Skeletal muscle satellite cell (primary cell): ENCODE results near the gene N4BP2L2. TPM values are rescaled to one million over a fixed set of nuclear protein-coding genes. Genes with fewer than 3 reads are reported as not detected.
"Not testable (repeated sequence)": the region's sequence is repeated elsewhere in the genome, so short reads cannot be mapped to it uniquely, and the experiment has no call there.

Experiments
- H3K27me3 ChIP-seq: 2 replicates; pipeline ENCODE4 v1.7.0; 2013; ENCODE audit warnings: low read length; ENCODE audit not compliant: control insufficient read depth, insufficient read depth
- H3K36me3 ChIP-seq: 2 replicates; pipeline ENCODE4 v1.7.0; 2013; ENCODE audit warnings: mild to moderate bottlenecking, control low read depth, low read length; ENCODE audit not compliant: insufficient read depth
- H3K4me1 ChIP-seq: 2 replicates; pipeline ENCODE4 v1.7.0; 2013; ENCODE audit warnings: low read length; ENCODE audit not compliant: control insufficient read depth, insufficient read depth
- H3K4me2 ChIP-seq: 2 replicates; pipeline ENCODE4 v1.7.0; 2013; ENCODE audit warnings: mild to moderate bottlenecking, low read length
- H3K4me3 ChIP-seq: 2 replicates; pipeline ENCODE4 v1.7.0; 2013; ENCODE audit warnings: low read length
- H3K9ac ChIP-seq: 2 replicates; pipeline ENCODE4 v1.7.0; 2013; ENCODE audit warnings: mild to moderate bottlenecking, low read depth, low read length, moderate library complexity
- H3K9me3 ChIP-seq: replicated peaks from 2 replicates; pipeline ENCODE4 v1.7.0; 2013; ENCODE audit warnings: mild to moderate bottlenecking, control low read depth, low read length
- total RNA-seq: library from RNA; depleted of rRNA; stranded (reverse); fragments of >200 nt; gene quantifications from 2 replicates; pipeline ENCODE4 v1.2.3, GENCODE V29; 2012; rRNA removed

Gene N4BP2L2
- 55.3 and 65.9 TPM in 2 replicates for total RNA-seq

- H3K4me3 ChIP-seq: peak within 1 kb of the TSS; percentile 92
- H3K9ac ChIP-seq: peak within 1 kb of the TSS; percentile 97
- no peaks in the 10 kb centered on the region for H3K9me3 ChIP-seq
- H3K36me3 ChIP-seq: peaks cover 25% of the 10 kb centered on the region
- no peaks in the 10 kb centered on the region for H3K27me3 ChIP-seq
- peak within 1 kb of the TSS; percentile 78 for H3K4me2 ChIP-seq
- H3K4me1 ChIP-seq: peaks cover 11% of the 10 kb centered on the region
Observed at GRCh38 chr13:32538621-32539246, at the start of gene N4BP2L2. Gene N4BP2L2 (minus strand): TSS chr13:32538795. CDS start chr13:32537027, 1,768 bp downstream.

DNA sequence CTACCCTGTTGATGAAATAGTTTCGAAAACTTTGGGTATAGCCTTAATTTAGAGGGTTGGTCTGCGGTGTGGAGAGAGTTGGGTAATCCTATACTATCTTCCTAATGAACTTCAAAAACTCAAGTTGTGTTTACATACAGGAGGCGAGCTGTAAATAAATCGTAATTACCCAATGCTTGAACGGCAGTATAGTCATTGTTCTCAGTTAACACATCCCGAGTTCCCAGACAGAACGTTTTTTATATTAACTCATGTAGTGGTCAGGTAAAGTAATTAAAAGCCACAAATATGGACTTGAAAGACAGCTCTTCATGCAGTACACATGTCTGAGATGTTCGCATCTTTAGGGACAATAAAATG is 49.2 kb upstream of the N4BP2L2 start:
- H3K4me3 ChIP-seq: peak overlapping the region; percentile 95
- no peaks in the 10 kb centered on the region for H3K9me3 ChIP-seq
- H3K4me2 ChIP-seq: peak overlapping the region; percentile 80
- peak overlapping the region; percentile 85 for H3K9ac ChIP-seq
- no peaks in the 10 kb centered on the region for H3K27me3 ChIP-seq
- H3K4me1 ChIP-seq: peaks cover 27% of the 10 kb centered on the region
- H3K36me3 ChIP-seq: no peaks in the 10 kb centered on the region

DNA sequence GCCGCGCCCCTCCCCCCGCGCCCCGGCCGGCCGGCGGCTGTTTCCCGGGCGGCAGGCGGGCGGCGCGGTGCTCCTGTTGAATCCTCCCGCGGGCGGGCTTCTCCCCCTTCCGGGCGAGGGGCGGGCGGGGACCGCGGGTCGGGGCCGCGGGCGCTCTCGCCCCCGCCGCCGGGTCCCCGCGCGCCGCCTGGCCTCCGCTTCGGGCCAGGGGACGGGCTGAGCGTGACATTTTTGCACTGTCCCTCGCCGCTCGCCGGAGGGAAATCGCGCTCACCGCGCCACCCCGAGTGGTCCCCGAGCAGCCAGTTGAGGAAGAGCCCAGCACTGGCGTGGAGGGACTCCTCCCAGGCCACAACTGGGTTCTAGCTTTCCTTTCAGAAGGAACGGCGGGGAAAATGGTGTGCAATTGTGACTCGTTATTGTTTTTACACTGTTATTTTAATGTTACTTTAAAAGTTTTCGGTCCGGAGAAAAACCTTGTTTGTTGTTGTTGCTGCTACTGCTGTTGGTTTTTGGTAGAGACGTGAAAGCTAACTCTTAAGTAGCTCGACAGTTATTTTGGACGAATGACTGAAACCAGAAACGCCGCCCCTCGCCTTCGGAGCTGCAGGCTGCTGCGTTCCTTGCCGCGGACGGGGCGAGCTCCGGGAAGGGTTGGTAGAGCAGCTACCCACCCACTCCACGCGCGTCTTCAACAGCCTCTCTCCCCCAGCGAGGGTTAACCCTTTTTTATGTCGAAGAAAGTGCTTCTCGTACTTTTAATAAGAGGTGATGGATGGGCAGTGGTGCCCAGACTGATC is 48.6 kb upstream of the N4BP2L2 start:
- H3K27me3 ChIP-seq: no peaks in the 10 kb centered on the region
- H3K9me3 ChIP-seq: no peaks in the 10 kb centered on the region
- H3K36me3 ChIP-seq: no peaks in the 10 kb centered on the region
- peaks cover 27% of the 10 kb centered on the region for H3K4me1 ChIP-seq
- H3K9ac ChIP-seq: peak overlapping the region; percentile 85
- peak overlapping the region; percentile 80 for H3K4me2 ChIP-seq
- H3K4me3 ChIP-seq: peak overlapping the region; percentile 95

GRCh38 chr13:32586080-32586900 is 47.7 kb upstream of the N4BP2L2 start, which contains the start of gene PDS5B:
Gene PDS5B (plus strand): TSS chr13:32586452. CDS start chr13:32648773, 62,321 bp downstream.
- Histone ChIP-seq H3K4me3 (peak within 1 kb of the TSS; percentile 95), H3K9me3 (no peaks in the 10 kb centered on the region), H3K27me3 (no peaks in the 10 kb centered on the region), H3K4me2 (peak within 1 kb of the TSS; percentile 88), H3K9ac (peak within 1 kb of the TSS; percentile 85), H3K36me3 (no peaks in the 10 kb centered on the region), H3K4me1 (peaks cover 27% of the 10 kb centered on the region)

- peak overlapping the region; percentile 79 for H3K9ac ChIP-seq
- H3K9me3 ChIP-seq: no peaks in the 10 kb centered on the region
- H3K27me3 ChIP-seq: no peaks in the 10 kb centered on the region
- peak overlapping the region; percentile 75 for H3K4me3 ChIP-seq
- H3K4me2 ChIP-seq: peak overlapping the region; percentile 88
- H3K4me1 ChIP-seq: peaks cover 27% of the 10 kb centered on the region
- no peaks in the 10 kb centered on the region for H3K36me3 ChIP-seq
Observed at GRCh38 chr13:32585550-32586079, 47.0 kb upstream of the N4BP2L2 start.

GRCh38 chr13:32582991-32583390 is 44.4 kb upstream of the N4BP2L2 start:
- Histone ChIP-seq H3K9ac (no peak overlapping the region), H3K36me3 (no peaks in the 10 kb centered on the region), H3K4me2 (no peak overlapping the region), H3K4me1 (peaks cover 7% of the 10 kb centered on the region), H3K9me3 (no peaks in the 10 kb centered on the region), H3K27me3 (no peaks in the 10 kb centered on the region), H3K4me3 (no peak overlapping the region)

DNA sequence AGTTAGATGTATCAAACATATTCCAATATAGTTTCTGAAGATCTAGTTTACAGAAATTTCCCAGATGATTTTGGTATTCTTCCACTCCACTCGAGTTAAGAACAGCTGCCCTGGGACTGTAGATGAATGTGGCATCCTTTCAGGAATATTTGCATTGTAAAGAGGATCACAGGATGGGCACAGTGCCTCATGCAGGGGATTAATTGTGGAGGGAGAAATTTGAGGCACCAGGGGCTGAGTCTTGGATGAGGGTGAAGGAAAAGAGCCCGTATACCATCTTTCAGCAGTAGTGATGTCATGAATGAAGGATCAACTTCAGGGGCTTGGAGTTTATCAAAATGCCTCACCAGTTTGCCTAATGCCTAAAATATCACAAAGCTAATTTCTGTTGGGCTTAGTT is 43.7 kb upstream of the N4BP2L2 start:
- Histone ChIP-seq H3K4me2 (no peak overlapping the region), H3K27me3 (no peaks in the 10 kb centered on the region), H3K4me3 (no peak overlapping the region), H3K4me1 (peaks cover 7% of the 10 kb centered on the region), H3K9me3 (no peaks in the 10 kb centered on the region), H3K36me3 (no peaks in the 10 kb centered on the region), H3K9ac (no peak overlapping the region)

- Histone ChIP-seq H3K27me3 (no peaks in the 10 kb centered on the region), H3K9me3 (no peaks in the 10 kb centered on the region), H3K36me3 (no peaks in the 10 kb centered on the region), H3K9ac (no peak overlapping the region), H3K4me2 (no peak overlapping the region), H3K4me1 (peaks cover 7% of the 10 kb centered on the region), H3K4me3 (no peak overlapping the region)
Observed at GRCh38 chr13:32581177-32581786, 42.7 kb upstream of the N4BP2L2 start.

- Histone ChIP-seq H3K4me2 (no peak overlapping the region), H3K9ac (no peak overlapping the region), H3K9me3 (no peaks in the 10 kb centered on the region), H3K27me3 (no peaks in the 10 kb centered on the region), H3K4me3 (no peak overlapping the region), H3K4me1 (no peaks in the 10 kb centered on the region), H3K36me3 (no peaks in the 10 kb centered on the region)
Observed at GRCh38 chr13:32577032-32577431, 38.4 kb upstream of the N4BP2L2 start.

DNA sequence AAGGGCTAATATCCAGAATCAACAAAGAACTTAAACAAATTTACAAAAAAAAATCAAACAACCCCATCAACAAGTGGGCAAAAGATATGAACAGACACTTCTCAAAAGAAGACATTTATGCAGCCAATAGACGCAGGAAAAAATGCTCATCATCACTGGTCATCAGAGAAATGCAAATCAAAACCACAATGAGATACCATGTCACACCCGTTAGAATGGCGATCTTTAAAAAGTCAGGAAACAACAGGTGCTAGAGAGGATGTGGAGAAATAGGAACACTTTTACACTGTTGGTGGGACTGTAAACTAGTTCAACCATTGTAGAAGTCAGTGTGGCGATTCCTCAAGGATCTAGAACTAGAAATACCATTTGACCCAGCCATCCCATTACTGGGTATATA is 37.1 kb upstream of the N4BP2L2 start:
- not testable (repeated sequence) for H3K4me3 ChIP-seq, H3K27me3 ChIP-seq

DNA sequence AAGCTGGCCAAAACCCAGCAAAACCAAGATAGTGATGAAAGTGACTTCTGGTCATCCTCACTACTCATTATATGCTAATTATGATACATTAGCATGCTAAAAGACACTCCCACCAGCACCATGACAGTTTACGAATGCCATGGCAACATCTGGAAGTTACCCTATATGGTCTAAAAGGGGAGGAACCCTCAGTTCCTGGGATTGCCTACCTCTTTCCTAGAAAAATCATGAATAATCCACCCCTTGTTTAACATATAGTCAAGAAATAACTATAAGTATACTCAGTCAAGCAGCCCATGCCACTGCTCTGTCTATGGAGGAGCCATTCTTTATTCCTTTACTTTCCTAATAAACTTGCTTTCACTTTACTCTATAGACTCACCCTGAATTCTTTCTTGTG is 22.2 kb upstream of the N4BP2L2 start:
- not testable (repeated sequence) for H3K27me3 ChIP-seq, H3K4me3 ChIP-seq, H3K9ac ChIP-seq, H3K36me3 ChIP-seq, H3K4me2 ChIP-seq, H3K4me1 ChIP-seq, H3K9me3 ChIP-seq

More for the DNA sequence above, 37.1 kb upstream of the N4BP2L2 start:
- H3K9ac ChIP-seq, H3K36me3 ChIP-seq, H3K4me1 ChIP-seq, H3K9me3 ChIP-seq, H3K4me2 ChIP-seq: not testable (repeated sequence)
